Lung (tissue), 12 donors: ENCODE results near the gene PCMTD2. TPM values are rescaled to one million over a fixed set of nuclear protein-coding genes. Genes with fewer than 3 reads are reported as not detected.

Experiments used
- ATAC-seq: fragments of 200-7000 bp; cut with Tn5 transposase; one replicate; pipeline ENCODE4 v1.9.1; 2020; ENCODE audit warnings: moderate number of reproducible peaks; ENCODE audit not compliant: insufficient read depth, low FRiP score
- DNase-seq, 3 donors: peaks; one replicate each; pipeline ENCODE4 v3.0.0-alpha.2; 2013 to 2017
- H3K27ac ChIP-seq, 2 donors: one replicate each; pipeline ENCODE4 v1.5.1; 2013; ENCODE audit warnings: mild to moderate bottlenecking in 2 of 2, moderate library complexity in 2 of 2, control low read depth in 1 of 2, inconsistent platforms in 1 of 2, low read depth in 1 of 2, low read length in 1 of 2
- H3K27me3 ChIP-seq, 3 donors: one replicate each; pipeline ENCODE4 v1.5.1; 2013; ENCODE audit warnings: low read length in 2 of 3; ENCODE audit not compliant: control insufficient read depth in 3 of 3, insufficient read depth in 3 of 3
- H3K36me3 ChIP-seq, 4 donors: one replicate each; pipeline ENCODE4 v1.5.1; 2013; ENCODE audit warnings: low read length in 4 of 4, mild to moderate bottlenecking in 1 of 4, moderate library complexity in 1 of 4; ENCODE audit not compliant: control insufficient read depth in 4 of 4, insufficient read depth in 4 of 4
- H3K4me1 ChIP-seq, 5 donors: one replicate each; pipeline ENCODE4 v1.5.1; 2013; ENCODE audit warnings: low read length in 5 of 5, mild to moderate bottlenecking in 2 of 5, moderate library complexity in 1 of 5; ENCODE audit not compliant: control insufficient read depth in 5 of 5, insufficient read depth in 5 of 5
- H3K4me3 ChIP-seq: one replicate; pipeline ENCODE4 v1.5.1; 2013; ENCODE audit warnings: mild to moderate bottlenecking, control low read depth, moderate library complexity
- H3K9ac ChIP-seq, 2 donors: one replicate each; pipeline ENCODE4 v1.5.1; 2013; ENCODE audit warnings: low read length in 2 of 2, control low read depth in 1 of 2; ENCODE audit not compliant: insufficient read depth in 1 of 2
- H3K9me3 ChIP-seq, 4 donors: one replicate each; pipeline ENCODE4 v1.5.1; 2013; ENCODE audit warnings: low read length in 3 of 4, mild to moderate bottlenecking in 1 of 4, moderate library complexity in 1 of 4; ENCODE audit not compliant: control insufficient read depth in 4 of 4, insufficient read depth in 3 of 4
- WGBS, 2 donors: extraction: QIAGEN DNeasy Blood & Tissue Kit; methylation state at CpG; one replicate each; pipeline ENCODE4 v1.1.7; 2013; 5-methylcytosine and 5-hydroxymethylcytosine counted together
- polyA plus RNA-seq, 2 donors: library from polyadenylated mRNA; stranded (reverse); fragments of 200-250 nt; gene quantifications; one replicate each; pipeline ENCODE4 v1.2.1, GENCODE V29; 2013
- total RNA-seq, 2 donors: library from RNA; depleted of rRNA in 1 of 2; stranded (reverse); fragments of >200 nt in 1 of 2; gene quantifications; one replicate each; pipeline ENCODE4 v1.2.1, GENCODE V29; 2014 to 2021
- TF ChIP-seq, protein P1 (sequence below): IDR thresholded peaks from 2 replicates; pipeline ENCODE4 v1.5.1; 2012; ENCODE audit warnings: mild to moderate bottlenecking; ENCODE audit errors: control extremely low read depth, extremely low read depth
- donor health status: control.
- donor health status: control.
- donor health status: Bipolar disorder and iron deficiency.
- donor health status: healthy.
- donor health status: DM: yes; HTN: yes; CAD: no.

The PCMTD2 gene
- total and polyA plus RNA-seq, 4 donors = 16.5 to 123 (median 25.2) TPM

DNA sequence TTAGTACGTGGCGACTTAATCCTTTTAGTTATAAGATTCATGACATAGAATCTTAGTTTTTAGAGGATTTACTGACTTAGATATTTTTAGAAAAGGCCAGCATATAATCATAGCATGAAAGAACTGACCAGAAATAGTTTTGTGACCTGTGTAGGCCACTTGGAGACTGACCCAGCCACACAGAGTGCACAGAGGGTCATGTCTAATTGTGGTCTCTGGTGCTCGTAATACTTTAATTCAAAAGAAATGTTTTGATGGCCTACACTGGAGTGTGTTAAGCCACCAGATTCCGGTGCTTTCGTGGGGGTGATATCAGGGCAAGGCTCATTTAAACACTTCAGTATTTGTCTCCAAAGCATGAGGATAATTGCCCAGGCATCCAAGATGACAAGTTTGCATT is 11.4 kb downstream of the PCMTD2 start:
- peaks cover 0 to 19% (median 0%) of the 10 kb centered on the region in 5 donors for H3K4me1 ChIP-seq
- WGBS, 2 donors = 95 to 96% methylated on average over 5 of the region's 5 CpGs
- no peak overlapping the region for H3K27ac ChIP-seq
- DNase-seq = no peak
- no peak for ATAC-seq
- no peaks in the 10 kb centered on the region for H3K9me3 ChIP-seq
- TF ChIP-seq, protein P1, sequence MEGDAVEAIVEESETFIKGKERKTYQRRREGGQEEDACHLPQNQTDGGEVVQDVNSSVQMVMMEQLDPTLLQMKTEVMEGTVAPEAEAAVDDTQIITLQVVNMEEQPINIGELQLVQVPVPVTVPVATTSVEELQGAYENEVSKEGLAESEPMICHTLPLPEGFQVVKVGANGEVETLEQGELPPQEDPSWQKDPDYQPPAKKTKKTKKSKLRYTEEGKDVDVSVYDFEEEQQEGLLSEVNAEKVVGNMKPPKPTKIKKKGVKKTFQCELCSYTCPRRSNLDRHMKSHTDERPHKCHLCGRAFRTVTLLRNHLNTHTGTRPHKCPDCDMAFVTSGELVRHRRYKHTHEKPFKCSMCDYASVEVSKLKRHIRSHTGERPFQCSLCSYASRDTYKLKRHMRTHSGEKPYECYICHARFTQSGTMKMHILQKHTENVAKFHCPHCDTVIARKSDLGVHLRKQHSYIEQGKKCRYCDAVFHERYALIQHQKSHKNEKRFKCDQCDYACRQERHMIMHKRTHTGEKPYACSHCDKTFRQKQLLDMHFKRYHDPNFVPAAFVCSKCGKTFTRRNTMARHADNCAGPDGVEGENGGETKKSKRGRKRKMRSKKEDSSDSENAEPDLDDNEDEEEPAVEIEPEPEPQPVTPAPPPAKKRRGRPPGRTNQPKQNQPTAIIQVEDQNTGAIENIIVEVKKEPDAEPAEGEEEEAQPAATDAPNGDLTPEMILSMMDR = no peak
- peaks cover 0 to 22% (median 14%) of the 10 kb centered on the region in 4 donors for H3K36me3 ChIP-seq
- H3K27me3 ChIP-seq = no peaks in the 10 kb centered on the region
- H3K4me3 ChIP-seq = no peak overlapping the region
- H3K9ac ChIP-seq = no peak overlapping the region

DNA sequence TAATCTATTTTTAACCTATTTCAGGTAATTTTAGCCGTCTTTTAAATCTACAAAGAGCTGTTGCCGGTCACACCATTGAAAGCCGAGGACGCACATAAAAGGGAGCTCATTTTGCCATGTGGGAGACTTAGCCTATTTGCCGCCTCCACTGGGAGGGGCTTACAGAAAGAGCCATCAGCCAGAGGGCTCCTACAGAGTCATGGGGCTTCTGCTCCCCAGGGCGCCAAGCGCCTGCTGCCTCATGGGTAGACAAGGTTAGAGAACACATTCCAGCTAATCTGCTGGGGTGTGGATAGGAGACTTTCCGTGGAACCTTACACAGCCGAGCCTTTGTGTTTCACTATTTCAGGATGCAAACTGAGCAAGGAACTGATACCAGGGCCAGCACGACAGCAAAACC is 12.6 kb downstream of the PCMTD2 start:
- no peaks in the 10 kb centered on the region for H3K27me3 ChIP-seq
- peaks cover 3 to 21% (median 10%) of the 10 kb centered on the region in 4 donors for H3K36me3 ChIP-seq
- peaks cover 0 to 10% (median 0%) of the 10 kb centered on the region in 5 donors for H3K4me1 ChIP-seq
- 95% methylated on average over 10 of the region's 10 CpGs for WGBS, 2 donors
- ATAC-seq = no peak
- H3K9ac ChIP-seq = no peak overlapping the region
- DNase-seq = no peak
- H3K4me3 ChIP-seq = no peak overlapping the region
- TF ChIP-seq, protein P1 = no peak
- no peaks in the 10 kb centered on the region for H3K9me3 ChIP-seq
- H3K27ac ChIP-seq = no peak overlapping the region

DNA sequence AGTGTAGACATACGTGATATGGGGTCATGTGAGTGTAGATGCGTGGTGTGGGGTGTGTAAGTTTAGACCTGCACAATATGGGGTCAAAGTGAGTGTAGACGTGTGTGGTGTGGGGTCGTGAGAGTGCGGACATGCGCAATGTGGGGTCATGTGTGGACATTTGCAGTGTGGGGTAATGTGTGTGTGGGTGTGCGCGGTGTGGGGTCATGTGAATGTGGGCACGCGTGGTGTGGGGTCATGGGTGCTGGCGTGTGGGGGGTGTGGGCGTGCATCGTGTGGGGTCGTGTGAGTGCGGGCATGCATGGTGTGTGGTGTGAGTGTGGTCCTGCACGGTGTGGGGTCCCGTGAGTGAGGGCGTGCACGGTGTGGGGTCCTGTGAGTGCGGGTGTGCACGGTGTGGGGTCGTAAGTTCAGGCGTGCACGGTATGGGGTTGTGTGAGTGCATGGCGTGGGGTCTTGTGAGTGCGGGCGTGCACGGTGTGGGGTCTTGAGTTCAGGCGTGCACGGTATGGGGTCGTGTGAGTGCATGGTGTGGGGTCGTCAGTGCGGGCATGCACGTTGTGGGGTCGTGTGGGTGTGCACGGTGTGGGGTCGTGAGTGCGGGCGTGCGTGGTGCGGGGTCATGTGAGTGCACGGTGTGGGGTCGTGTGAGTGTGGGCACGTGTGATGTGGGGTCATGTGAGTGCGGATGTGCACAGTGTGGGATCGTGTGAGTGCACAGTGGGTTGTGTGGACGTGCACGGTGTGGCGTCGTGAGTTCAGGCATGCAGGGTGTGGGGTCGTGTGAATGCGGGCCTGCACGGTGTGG is 14.3 kb downstream of the PCMTD2 start:
- TF ChIP-seq, protein P1 = no peak
- no peak overlapping the region for H3K4me3 ChIP-seq
- ATAC-seq (no peak), DNase-seq (no peak)
- H3K27me3 ChIP-seq = no peaks in the 10 kb centered on the region
- 96 to 98% methylated on average over 52 to 53 of the region's 53 CpGs for WGBS, 2 donors
- no peaks in the 10 kb centered on the region for H3K9me3 ChIP-seq
- H3K36me3 ChIP-seq = peaks cover 6 to 21% (median 13%) of the 10 kb centered on the region in 4 donors
- H3K4me1 ChIP-seq = peaks cover 0 to 6% (median 0%) of the 10 kb centered on the region in 5 donors
- H3K9ac ChIP-seq = no peak overlapping the region
- no peak overlapping the region for H3K27ac ChIP-seq
